HG03521 (cell line): ENCODE results near the gene DNAJC13.
"Not testable (repeated sequence)": the region's sequence is repeated elsewhere in the genome, so short reads cannot be mapped to it uniquely, and the experiment has no call there.

ENCODE experiments used
- ATAC-seq: cut with Tn5 transposase; IDR thresholded peaks from one replicate; pipeline ENCODE4 v1.9.1; 2021; ENCODE audit warnings: mild to moderate bottlenecking, moderate library complexity; ENCODE audit not compliant: unreplicated experiment

Gene DNAJC13

DNA sequence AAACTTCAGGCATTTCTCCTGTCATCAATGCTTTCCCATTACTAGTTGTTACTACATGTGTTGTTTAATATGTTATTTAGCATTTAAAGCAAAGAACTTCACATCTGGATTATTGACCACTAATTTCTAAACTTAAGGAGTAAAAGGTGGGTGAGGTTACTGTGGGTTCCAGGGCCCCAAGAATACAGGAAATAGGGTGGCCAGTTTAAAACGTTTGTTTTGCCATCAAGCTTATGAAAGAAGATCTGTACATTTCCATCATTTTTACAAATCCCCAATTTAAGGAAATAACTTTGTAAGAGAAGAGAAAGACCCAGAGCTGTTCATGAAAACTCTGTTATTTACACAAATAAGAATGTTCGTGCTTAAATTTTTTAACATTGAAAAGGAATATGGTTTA lies 125.3 kb downstream of the DNAJC13 start:
- no peak for ATAC-seq

- no peak for ATAC-seq
Observed at GRCh38 chr3:132543011-132543739, 125.9 kb downstream of the DNAJC13 start.

DNA sequence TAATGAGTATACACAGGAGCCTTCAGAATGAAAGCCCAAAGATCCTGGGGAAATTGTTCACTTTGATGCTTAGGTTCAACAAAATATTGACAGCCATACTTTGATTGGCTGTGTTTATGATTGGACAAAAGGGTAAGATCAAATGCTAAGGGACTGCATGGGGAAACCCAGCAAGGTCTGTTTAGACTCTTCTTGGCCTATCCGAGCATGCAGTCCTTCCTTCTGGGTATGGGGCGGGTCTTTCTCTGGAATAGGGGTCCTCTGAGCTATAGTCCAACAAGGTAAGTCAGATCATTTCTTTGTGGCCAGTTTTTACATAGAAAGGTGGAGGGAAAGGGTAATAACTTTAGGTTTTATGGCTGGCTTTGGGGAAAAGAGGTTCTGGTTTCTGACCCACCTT lies 126.8 kb downstream of the DNAJC13 start:
- no peak for ATAC-seq

- no peak for ATAC-seq
Observed at GRCh38 chr3:132545471-132545870, 128.2 kb downstream of the DNAJC13 start.

DNA sequence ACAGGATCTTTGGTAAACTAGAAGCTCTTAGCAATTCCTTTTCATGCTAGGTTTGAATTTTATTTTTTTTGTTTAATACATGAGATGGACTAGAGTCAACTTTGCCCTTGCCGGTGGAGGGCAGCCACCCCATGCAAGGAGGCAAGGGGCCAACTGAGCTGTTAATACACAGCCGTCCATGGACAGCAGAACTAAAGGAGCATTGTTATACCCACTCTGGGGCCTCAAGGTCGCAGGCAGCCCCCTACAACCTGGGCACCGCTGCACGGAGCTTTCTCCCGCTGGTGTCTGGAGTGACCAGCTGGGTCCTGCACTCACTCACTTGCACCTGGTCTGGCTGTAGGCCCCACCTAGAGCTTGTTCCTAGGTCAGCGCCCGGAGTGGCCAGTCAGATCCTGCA lies 131.9 kb downstream of the DNAJC13 start:
- ATAC-seq: no peak

DNA sequence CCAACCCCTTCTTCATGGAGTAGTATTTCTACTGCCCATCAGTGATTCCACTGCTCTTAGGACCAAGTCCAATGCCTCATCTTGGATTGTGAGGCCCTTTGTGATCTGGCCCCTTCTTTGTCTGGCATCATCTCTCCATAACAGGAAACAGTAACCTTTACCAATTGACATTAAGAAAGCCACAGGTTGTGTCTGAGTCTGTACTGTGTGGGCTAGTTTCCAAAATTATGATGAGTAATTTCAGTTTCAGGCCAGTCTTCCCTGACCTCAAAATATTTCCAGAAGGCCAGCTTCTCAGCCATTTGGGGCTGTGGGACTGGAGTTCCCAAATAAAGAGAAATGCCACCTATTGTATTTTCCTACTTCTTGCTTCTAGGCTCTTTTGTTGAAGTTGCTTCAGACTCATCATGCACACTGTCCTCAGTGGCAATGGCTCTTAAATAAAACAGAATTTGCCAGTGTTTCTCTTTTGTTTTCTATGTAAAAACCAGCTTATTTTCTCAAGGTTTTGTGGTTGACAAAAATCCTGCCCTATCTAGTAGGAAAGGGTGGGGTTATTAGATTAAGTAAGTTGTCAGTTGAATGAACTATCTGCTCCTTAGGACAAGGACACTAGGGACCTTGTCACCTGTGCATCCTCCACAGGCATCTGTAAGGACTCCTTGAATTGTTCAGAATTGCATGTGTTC lies 132.7 kb downstream of the DNAJC13 start:
- ATAC-seq: peak; percentile 46

DNA sequence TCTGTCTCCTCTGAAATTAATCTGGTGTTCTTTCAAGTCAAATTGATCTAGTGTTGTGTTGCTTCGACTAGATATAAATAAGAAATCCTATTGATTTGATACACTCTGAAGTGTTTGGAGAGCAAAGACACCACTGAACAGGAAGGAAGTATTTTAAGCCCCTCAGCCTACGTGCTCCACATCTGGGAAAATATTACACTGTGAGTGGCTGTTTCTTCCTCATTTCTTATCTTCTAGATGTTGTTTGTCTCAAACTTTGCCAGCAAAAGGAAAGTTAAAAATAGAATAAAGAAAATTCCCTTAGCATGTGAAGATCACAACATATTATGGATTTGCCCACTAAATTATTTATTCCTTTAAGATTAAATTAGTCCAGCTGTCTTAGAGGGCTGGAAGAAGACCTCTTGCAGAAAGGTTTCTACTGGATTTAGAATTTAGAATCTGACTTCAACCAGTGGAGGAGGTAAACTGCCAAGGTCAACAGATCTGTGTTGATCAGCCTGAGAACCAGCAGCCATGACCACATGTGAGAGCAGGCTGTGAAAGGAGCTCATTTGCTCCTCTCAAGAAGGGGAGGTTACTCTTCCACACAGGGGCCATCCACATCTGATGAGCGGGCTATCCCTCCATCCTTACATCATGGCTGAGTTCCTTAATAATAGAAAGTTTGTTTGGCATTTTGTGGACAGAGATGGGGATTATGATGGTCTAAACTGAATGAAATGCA lies 133.4 kb downstream of the DNAJC13 start:
- no peak for ATAC-seq

GRCh38 chr3:132553826-132554225 lies 136.5 kb downstream of the DNAJC13 start:
- no peak for ATAC-seq

DNA sequence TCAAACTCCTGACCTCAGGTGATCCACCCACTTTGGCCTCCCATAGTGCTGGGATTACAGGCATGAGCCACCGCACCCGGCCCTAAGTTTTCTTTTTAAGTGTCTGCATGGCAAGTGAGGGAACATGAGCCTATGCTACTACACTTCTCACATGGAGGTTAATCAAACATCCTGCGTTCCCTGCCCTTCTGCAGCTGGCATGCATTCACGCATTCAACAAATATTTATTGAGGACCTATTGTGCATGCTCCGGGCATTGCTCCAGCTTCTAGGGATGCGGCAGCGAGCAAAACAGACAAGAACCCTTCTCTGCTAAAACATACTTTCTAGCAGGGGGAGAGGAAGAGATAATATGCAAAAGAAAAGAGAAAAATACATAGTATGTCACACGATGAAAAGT lies 137.1 kb downstream of the DNAJC13 start:
- no peak for ATAC-seq

GRCh38 chr3:132555306-132556035 lies 138.2 kb downstream of the DNAJC13 start:
- no peak for ATAC-seq

GRCh38 chr3:132556036-132556386 lies 138.7 kb downstream of the DNAJC13 start:
- ATAC-seq: not testable (repeated sequence)

DNA sequence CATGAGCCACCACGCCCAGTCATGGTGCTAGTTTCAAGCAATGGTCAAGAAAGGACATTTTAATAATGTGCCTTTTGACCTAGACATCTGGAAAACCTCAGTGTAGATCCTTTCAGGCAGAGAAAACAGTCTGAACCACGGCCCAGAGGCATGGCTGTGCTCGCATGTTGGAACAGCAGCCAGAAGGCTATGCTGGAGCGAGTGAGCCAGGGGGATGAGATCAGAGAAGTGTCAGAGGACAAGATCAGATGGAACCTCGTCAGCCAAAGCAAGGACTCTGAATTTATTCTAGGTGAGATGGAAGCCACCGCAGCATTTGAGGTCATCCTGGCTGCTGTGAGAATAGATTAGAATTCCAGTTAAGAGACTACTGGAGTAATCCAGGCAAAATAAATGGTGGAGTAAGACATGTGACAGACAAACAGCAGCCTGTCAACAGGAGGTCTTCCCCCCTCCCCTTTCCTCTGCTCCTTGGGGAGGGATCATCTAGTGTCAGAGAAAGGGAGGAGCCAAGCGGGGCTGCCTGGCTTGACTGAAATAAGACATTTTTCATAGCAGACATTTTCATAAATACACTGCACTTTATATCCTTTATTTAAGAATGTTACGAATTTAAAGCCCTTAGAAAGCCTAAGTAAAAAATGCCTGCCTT lies 139.3 kb downstream of the DNAJC13 start:
- ATAC-seq: no peak

GRCh38 chr3:132561003-132561402 lies 143.7 kb downstream of the DNAJC13 start:
- no peak for ATAC-seq

- ATAC-seq: no peak
Observed at GRCh38 chr3:132563420-132564069, 146.2 kb downstream of the DNAJC13 start.

GRCh38 chr3:132564070-132564465 lies 146.8 kb downstream of the DNAJC13 start:
- ATAC-seq: no peak

DNA sequence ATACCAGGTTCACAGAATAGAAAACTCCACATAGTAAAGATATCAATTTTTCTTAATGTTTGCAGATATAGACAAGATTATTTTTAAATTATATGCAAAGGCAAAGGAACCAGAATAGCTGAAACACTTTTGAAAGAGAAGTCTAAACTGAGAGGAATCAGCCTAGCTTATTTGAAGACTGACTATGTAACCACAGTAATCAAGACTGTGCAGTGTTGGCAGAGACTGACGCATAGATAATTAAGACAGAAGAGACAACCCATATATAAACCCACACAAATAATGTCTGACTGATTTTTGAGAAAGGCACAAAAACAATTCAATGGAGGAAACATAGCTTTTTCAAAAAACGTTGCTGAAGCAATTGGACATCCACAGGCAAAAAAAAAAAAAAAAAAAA lies 151.1 kb downstream of the DNAJC13 start:
- no peak for ATAC-seq

DNA sequence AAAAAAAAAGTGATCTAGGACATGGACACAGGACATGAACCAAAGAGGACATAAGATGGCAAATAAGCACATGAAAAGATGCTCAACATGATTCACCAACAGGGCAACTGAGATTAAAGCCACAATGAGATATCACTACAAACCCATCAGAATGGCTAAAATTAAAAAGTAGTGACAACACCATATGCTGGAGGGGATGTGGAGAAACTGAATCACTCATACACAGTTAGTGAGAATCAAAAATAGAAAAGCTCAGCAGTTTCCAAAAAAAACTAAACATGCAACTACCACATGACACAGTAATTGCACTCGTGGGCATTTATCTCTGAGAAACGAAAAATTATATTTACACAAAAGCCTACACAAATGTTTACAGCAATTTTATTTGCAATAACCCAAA lies 151.9 kb downstream of the DNAJC13 start:
- no peak for ATAC-seq

- ATAC-seq: no peak
Observed at GRCh38 chr3:132569580-132569979, 152.3 kb downstream of the DNAJC13 start.

DNA sequence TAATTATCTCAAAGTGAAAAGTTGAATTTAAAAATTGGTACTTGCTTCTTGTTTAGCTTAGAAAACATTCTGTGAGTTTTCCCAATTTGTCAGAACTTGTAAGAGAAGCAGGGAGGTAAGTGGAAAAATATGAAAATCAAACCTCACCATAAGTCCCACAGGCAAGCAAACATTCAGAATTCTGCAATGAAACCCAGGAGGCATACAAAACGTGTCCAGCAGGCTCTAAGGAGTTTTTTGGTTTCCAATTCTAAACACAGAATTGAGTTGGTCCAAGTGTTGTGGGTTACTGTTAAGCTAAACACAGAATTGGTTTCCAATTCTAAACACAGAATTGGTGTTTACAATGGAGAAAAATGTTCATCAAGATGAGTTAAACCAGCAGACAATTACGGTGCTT lies 152.7 kb downstream of the DNAJC13 start:
- ATAC-seq: no peak

- no peak for ATAC-seq
Observed at GRCh38 chr3:132573797-132574211, 156.5 kb downstream of the DNAJC13 start.
